GM18867 (cell line): ENCODE data around the gene ALK.
"Not testable (repeated sequence)": the region's sequence is repeated elsewhere in the genome, so short reads cannot be mapped to it uniquely, and the experiment has no call there.

Source experiments
- ATAC-seq: cut with Tn5 transposase; IDR thresholded peaks from one replicate; pipeline ENCODE4 v1.9.1; 2021; ENCODE audit warnings: mild to moderate bottlenecking, moderate library complexity; ENCODE audit not compliant: unreplicated experiment

The ALK gene

GRCh38 chr2:29263886-29264285 lies 657.5 kb downstream of the ALK start:
- no peak for ATAC-seq

- ATAC-seq = no peak
Measured at GRCh38 chr2:29262681-29263260, 658.6 kb downstream of the ALK start.

GRCh38 chr2:29261003-29261402 lies 660.4 kb downstream of the ALK start:
- no peak for ATAC-seq

- no peak for ATAC-seq
Measured at GRCh38 chr2:29260142-29260772, 661.1 kb downstream of the ALK start.

GRCh38 chr2:29259221-29259620 lies 662.2 kb downstream of the ALK start:
- no peak for ATAC-seq

GRCh38 chr2:29255004-29255403 lies 666.4 kb downstream of the ALK start:
- no peak for ATAC-seq

GRCh38 chr2:29253495-29254275 lies 667.7 kb downstream of the ALK start:
- not testable (repeated sequence) for ATAC-seq

GRCh38 chr2:29253026-29253425 lies 668.4 kb downstream of the ALK start:
- no peak for ATAC-seq

- no peak for ATAC-seq
Measured at GRCh38 chr2:29251406-29251805, 670.0 kb downstream of the ALK start.

- no peak for ATAC-seq
Measured at GRCh38 chr2:29250977-29251376, 670.4 kb downstream of the ALK start.

- no peak for ATAC-seq
Measured at GRCh38 chr2:29249666-29250253, 671.6 kb downstream of the ALK start.

- no peak for ATAC-seq
Measured at GRCh38 chr2:29247336-29247914, 674.0 kb downstream of the ALK start.

- no peak for ATAC-seq
Measured at GRCh38 chr2:29246383-29247300, 674.7 kb downstream of the ALK start.

- no peak for ATAC-seq
Measured at GRCh38 chr2:29245742-29246382, 675.5 kb downstream of the ALK start.

- not testable (repeated sequence) for ATAC-seq
Measured at GRCh38 chr2:29245035-29245741, 676.2 kb downstream of the ALK start.

GRCh38 chr2:29242621-29243375 lies 678.6 kb downstream of the ALK start:
- no peak for ATAC-seq

- ATAC-seq = no peak
Measured at GRCh38 chr2:29241955-29242565, 679.3 kb downstream of the ALK start.

- ATAC-seq = no peak
Measured at GRCh38 chr2:29241341-29241740, 680.0 kb downstream of the ALK start.
